Skeletal muscle satellite cell (primary cell): ENCODE results near the gene IL18BP.

ENCODE experiments used
- H3K27me3 ChIP-seq: 2 replicates; pipeline ENCODE4 v1.7.0; 2013; ENCODE audit warnings: low read length; ENCODE audit not compliant: control insufficient read depth, insufficient read depth
- H3K36me3 ChIP-seq: 2 replicates; pipeline ENCODE4 v1.7.0; 2013; ENCODE audit warnings: mild to moderate bottlenecking, control low read depth, low read length; ENCODE audit not compliant: insufficient read depth
- H3K4me1 ChIP-seq: 2 replicates; pipeline ENCODE4 v1.7.0; 2013; ENCODE audit warnings: low read length; ENCODE audit not compliant: control insufficient read depth, insufficient read depth
- H3K4me2 ChIP-seq: 2 replicates; pipeline ENCODE4 v1.7.0; 2013; ENCODE audit warnings: mild to moderate bottlenecking, low read length
- H3K4me3 ChIP-seq: 2 replicates; pipeline ENCODE4 v1.7.0; 2013; ENCODE audit warnings: low read length
- H3K9ac ChIP-seq: 2 replicates; pipeline ENCODE4 v1.7.0; 2013; ENCODE audit warnings: mild to moderate bottlenecking, low read depth, low read length, moderate library complexity
- H3K9me3 ChIP-seq: replicated peaks from 2 replicates; pipeline ENCODE4 v1.7.0; 2013; ENCODE audit warnings: mild to moderate bottlenecking, control low read depth, low read length

IL18BP gene

DNA sequence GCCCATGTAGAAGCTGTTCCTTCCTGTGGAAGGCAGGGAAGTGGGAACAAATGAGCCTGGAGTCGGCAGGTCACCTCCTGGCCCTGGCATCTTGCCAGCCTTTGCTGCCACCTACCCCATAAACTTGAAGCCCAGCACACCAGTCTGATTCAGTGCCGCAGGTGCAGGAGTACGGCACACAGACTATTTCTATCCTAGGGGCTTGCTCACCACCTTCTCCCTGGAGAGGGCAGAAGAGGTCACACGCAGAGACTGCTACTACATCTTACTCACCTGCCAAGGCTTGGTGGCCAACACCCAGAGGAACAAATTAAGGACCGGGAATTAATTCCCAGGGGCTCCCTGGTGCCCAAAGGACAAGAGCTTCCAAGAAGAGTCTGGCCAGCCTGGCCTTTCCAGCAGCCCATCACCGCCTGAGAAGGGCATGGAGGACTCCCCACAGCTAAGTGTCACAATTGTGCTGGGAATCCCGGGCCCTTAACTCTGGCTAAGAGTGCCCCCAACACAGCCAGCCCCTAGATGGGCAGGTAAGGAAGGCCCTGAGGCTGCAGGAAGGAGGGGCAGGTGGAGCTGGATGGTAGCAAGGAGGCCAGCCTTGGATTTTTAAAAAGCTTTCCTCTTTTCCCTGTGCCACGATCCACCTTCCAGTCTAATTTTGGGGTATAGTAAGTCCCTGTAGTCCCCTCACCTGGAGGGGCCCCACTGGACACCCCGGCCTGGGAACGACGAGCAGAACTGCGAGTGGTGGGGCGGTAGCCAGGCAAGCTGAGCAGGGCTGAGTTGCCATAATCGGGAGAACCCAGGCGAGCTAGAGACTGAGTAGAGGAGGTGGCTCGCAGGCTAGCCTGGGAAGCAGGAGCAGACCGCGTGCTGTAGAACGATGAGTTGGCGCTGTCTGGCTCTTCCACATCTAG is 6.9 kb downstream of the IL18BP start:
- no peaks in the 10 kb centered on the region for H3K4me1 ChIP-seq
- H3K9me3 ChIP-seq, result no peaks in the 10 kb centered on the region
- no peak overlapping the region for H3K4me2 ChIP-seq
- H3K4me3 ChIP-seq, result no peak overlapping the region
- no peaks in the 10 kb centered on the region for H3K27me3 ChIP-seq
- no peak overlapping the region for H3K9ac ChIP-seq
- peaks cover 83% of the 10 kb centered on the region for H3K36me3 ChIP-seq

DNA sequence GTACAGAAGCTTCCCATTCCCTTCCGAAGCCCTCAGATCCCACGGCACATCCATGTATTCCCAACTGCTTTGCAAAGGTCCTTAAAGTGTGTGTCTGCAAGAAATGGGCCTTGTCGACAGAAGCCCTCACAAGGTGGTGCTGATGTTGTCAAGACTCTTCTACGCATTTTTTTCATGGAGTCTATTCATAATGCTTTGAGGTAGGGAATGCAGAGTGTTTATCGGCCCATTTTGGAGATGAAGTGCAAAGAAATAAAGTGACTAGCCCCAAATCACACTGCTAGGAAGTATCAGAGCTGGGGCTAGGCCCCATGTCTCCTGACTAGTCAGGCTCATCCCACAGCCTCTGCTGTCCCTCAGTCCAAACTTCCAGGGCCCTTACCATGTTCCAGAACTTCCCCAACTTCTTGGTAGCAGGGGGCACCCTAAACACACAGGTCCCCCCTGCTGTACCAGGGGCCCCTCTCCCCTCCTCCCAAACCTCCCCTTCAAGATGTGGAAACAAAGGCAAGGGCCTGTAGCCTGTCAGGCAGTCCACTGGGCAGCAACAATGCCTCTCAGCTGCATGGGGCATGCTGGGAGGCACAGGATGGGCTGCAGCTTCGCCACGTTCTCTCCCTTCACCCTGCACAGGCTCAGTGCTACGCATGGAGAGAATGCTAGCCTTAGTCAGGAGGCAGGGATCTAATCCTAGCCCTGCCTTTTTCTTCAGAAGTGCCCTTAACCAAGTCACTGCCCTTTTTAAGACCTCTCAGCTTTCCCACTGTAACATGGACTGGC is 7.8 kb downstream of the IL18BP start:
- Histone ChIP-seq H3K4me3 (no peak overlapping the region), H3K9me3 (no peaks in the 10 kb centered on the region), H3K4me2 (no peak overlapping the region), H3K27me3 (no peaks in the 10 kb centered on the region), H3K4me1 (no peaks in the 10 kb centered on the region), H3K36me3 (peaks cover 83% of the 10 kb centered on the region), H3K9ac (no peak overlapping the region)

DNA sequence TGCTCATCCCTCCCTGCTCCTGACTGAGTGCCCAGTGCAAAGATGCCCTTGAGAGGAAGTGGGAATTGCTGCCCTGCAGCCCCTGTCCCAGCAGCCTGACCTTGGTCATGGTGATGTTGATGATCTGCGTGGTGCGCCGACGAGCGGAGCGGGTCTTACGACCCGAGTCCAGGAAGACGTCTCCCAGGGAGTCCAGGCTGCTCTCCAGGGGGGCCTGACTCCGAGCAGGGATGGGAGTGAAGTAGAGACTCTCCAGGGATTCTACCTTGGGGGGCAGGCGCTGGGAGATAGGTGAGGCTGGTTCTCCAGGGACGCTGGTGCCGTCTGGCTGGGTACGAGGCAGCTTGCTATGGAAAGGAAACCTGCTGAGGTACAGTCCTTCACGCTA is 8.4 kb downstream of the IL18BP start:
- peaks cover 89% of the 10 kb centered on the region for H3K36me3 ChIP-seq
- no peaks in the 10 kb centered on the region for H3K27me3 ChIP-seq
- H3K4me3 ChIP-seq, result no peak overlapping the region
- H3K4me1 ChIP-seq, result no peaks in the 10 kb centered on the region
- H3K9ac ChIP-seq, result no peak overlapping the region
- H3K9me3 ChIP-seq, result no peaks in the 10 kb centered on the region
- no peak overlapping the region for H3K4me2 ChIP-seq

DNA sequence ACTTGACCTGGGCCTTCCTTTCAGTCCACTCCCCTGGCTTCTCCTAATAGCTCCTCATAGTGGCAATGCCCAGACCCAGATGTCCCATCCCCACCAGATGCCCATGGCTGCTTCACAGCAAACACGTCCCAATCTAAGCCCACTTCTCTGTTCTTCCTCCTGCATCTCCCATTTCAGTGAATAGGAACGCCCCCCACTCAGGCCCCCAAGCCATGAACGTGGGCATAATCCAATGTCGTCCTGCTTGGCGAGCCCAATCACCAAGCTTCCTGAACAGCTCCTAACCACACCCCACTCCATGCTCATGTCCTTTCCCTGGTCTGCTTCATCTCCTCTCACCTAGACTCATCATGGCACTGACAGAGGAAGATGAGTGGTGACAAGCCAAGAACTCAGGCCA is 8.9 kb downstream of the IL18BP start:
- no peak overlapping the region for H3K9ac ChIP-seq
- no peak overlapping the region for H3K4me3 ChIP-seq
- H3K4me1 ChIP-seq, result peaks cover 4% of the 10 kb centered on the region
- H3K9me3 ChIP-seq, result no peaks in the 10 kb centered on the region
- no peaks in the 10 kb centered on the region for H3K27me3 ChIP-seq
- H3K36me3 ChIP-seq, result peaks cover 94% of the 10 kb centered on the region
- H3K4me2 ChIP-seq, result no peak overlapping the region

DNA sequence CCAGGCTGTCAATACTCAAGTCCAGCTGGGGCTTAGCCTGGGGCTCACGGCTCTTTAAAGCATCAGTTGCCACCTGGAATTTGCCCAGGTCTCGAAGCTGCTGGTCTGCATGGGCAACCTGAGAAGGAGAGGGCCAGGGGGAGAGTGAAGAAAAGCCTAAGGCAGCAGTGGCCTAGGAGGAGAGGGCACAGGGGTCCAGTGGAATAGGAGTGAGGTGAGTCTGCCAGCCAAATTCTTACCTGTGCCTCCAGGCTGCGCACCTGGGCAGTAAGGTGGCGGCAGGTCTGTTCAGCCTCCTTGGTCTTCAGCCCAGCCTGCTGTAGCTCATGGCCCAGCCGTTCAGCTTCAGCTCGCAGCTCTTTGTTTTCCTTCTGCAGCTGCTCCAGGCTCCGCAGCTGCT is 10.0 kb downstream of the IL18BP start:
- Histone ChIP-seq H3K36me3 (peaks cover 98% of the 10 kb centered on the region), H3K9me3 (no peaks in the 10 kb centered on the region), H3K9ac (no peak overlapping the region), H3K27me3 (no peaks in the 10 kb centered on the region), H3K4me1 (peaks cover 16% of the 10 kb centered on the region), H3K4me2 (no peak overlapping the region), H3K4me3 (no peak overlapping the region)

DNA sequence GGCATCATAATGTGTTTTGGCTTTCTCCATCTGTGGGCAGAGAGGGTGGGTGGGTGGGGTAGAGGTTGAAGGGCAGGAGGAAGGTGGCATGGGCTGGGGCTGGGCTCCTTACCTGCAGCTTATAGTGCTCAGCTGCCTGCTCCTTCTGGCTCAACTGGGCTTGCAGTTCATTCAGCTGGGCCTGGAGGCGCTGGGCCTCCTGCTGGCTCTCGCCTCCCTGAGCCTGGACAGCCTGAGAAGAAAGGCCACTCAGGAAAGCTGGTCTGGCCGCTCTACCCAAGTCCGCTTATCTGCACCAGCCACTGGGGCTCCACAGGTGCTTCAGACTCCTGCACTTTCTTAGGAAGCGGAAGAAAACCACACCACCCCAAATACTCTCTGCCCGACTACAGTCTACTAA is 10.4 kb downstream of the IL18BP start:
- Histone ChIP-seq H3K9me3 (no peaks in the 10 kb centered on the region), H3K4me2 (no peak overlapping the region), H3K4me1 (peaks cover 20% of the 10 kb centered on the region), H3K4me3 (no peak overlapping the region), H3K36me3 (peaks cover 98% of the 10 kb centered on the region), H3K27me3 (no peaks in the 10 kb centered on the region), H3K9ac (no peak overlapping the region)

DNA sequence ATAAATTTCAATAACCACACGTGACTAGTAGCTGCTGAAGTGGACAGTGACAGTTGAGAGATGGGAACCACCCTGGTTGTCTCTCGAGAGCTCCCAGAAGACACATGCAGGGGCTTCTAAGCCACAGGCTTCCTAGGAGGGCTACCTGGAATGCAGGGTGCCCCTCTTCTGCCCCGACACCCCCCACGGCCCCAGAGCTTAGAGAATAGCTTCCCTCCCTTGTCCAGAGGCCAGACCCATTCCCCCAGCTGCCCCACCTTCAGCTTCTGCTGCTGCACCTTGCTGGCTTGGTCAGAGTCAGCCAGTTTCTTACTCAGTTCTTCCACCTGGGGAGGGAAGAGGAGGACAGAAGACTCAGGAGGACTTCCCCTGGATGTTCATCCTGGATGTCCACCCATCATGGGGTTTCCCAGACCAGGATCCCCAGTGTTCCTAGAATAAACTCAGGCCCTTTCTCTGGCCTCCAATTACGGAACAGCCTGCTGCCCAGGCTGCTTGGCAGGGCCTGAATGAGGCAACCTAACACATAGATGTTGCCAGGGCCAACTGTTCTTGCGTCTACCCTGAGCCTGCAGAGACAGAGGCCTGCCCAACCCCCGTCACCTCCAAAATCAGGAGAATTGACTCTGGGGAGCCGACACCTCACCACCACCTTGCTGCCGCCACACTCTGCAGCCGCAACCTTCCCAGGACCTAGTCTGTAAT is 12.0 kb downstream of the IL18BP start:
- H3K27me3 ChIP-seq, result no peaks in the 10 kb centered on the region
- no peak overlapping the region for H3K4me3 ChIP-seq
- peaks cover 98% of the 10 kb centered on the region for H3K36me3 ChIP-seq
- no peak overlapping the region for H3K9ac ChIP-seq
- no peaks in the 10 kb centered on the region for H3K9me3 ChIP-seq
- H3K4me1 ChIP-seq, result peaks cover 30% of the 10 kb centered on the region
- H3K4me2 ChIP-seq, result no peak overlapping the region

DNA sequence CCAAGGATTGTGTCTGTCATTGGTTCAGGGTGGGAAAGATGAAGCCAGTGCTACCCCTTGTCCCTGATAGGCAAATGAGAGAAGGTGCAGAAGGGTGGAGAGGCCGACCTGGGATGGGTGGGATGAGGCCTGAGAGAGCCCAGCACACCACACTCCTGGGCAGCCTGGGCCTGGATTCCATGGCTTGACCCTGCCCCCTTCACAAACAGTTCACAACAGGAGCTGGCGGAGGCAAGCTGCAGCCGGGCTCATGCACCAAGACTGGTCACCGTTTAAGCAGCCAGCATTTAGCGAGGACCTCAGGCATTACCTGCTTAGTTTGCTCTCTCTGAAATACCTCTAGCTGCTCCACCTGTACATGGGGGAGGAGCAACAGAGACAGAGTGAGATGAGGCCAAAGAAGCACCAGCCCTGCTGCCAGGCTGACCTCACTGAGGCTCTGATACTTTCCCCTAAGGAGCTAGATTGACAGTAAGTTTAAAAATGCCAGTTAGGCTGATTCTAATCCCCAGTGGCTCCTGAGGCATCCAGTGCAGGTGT is 13.5 kb downstream of the IL18BP start:
- Histone ChIP-seq H3K4me1 (peaks cover 30% of the 10 kb centered on the region), H3K4me2 (no peak overlapping the region), H3K9ac (no peak overlapping the region), H3K9me3 (no peaks in the 10 kb centered on the region), H3K4me3 (no peak overlapping the region), H3K36me3 (peaks cover 98% of the 10 kb centered on the region), H3K27me3 (no peaks in the 10 kb centered on the region)

DNA sequence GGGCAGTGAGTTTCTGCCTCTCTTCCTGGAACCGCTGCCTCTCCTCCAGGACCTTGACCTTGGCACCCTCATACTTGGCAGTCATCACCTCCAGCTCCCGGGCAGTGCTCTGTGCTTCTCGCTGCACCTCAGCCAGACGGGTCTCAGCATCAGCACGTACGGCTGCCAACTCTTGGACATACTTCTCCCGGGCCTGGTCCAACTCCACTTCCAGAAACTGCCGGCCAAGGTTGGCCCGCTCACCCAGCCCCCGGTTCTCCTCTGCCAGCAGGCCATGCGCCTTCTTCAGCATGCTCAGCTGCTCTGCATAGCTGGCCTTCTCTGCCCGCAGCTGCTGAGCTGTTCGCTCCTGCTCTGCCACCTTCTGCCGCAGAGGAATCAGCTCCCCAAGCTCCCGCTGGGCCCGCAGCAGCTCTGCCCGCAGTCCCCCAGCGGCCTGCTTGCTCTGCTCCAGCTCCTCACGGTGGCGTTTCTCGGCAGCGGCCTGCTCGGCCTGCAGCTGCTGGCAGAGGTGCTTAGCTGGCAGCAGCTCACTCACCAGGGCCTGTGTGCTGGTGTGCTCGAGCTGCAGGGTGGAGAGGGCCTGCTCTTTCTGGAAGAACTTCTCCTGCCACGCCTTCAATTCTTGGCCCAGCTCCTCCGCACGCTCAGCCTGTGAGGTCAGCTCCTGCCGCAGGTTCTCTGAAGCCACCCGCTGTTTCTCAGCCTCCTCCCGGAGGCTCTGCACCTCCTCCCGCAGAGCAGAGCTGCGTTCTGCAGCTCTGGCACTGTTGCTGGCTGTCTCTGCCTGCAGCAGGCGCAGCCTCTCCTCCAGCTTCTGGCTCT is 14.4 kb downstream of the IL18BP start:
- Histone ChIP-seq H3K4me3 (no peak overlapping the region), H3K27me3 (no peaks in the 10 kb centered on the region), H3K36me3 (peaks cover 98% of the 10 kb centered on the region), H3K4me1 (peaks cover 30% of the 10 kb centered on the region), H3K9me3 (no peaks in the 10 kb centered on the region), H3K9ac (peak overlapping the region; percentile 33), H3K4me2 (peak overlapping the region; percentile 36)

DNA sequence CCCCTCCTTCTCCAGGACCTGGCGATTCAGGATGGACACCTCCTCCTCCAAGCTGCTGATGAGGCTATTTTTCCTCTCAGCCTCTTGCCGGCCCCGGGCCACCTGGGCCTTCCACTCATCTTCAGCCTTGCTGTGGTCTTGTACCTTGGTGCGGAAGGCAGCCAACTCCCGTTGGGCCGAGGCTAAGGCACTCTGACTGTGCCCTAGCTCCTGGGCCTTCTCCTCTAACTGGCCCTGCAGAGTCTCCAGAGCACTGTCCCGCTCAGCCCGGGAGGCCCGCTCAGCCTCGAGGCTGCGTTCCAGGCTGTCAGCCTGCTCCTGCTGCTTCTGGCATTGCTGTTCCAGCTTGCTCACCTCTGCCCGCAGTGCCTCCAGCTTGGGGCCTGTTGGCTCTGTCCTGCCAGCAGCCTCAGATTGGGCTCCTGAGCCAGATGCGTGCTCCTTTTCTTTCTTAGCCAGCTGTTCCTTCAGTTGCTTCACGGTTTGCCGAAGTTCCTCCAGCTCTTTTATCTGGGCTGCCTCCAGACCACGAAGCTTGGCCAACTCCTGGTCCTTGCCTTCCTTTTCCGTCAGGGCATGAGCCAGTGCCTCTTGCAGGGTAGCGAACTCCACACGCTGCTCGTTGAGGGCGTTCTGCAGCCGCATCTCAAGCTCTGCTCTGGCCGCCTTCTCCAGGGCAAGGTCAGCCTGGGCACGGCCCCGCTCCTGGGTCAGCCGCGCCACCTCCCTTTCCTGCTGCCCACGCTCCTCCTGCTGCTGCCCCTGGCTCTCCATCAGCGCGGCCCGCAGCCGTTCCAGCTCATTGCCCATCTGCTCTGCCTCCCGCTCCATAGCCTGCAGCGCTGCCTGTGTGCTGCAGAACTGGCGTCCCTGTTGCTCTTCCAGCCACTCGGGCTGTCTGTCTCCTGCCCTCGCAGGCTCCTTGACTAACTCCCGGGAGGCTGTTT is 15.3 kb downstream of the IL18BP start:
- Histone ChIP-seq H3K4me1 (peaks cover 30% of the 10 kb centered on the region), H3K9me3 (no peaks in the 10 kb centered on the region), H3K4me3 (no peak overlapping the region), H3K9ac (no peak overlapping the region), H3K4me2 (peak overlapping the region; percentile 36), H3K27me3 (no peaks in the 10 kb centered on the region), H3K36me3 (peaks cover 99% of the 10 kb centered on the region)
